SK-N-SH treated with all-trans-retinoic acid at 6 μM for 48 hours (cell line): ENCODE measurements around the gene ZNF341.
A peak's percentile ranks its signal among the peaks of the same experiment; 100 is the strongest.

ENCODE experiments used
- ATAC-seq: fragments of 200-7000 bp; cut with Tn5 transposase; 3 replicates; pipeline ENCODE4 v1.9.1; 2020; ENCODE audit warnings: mild to moderate bottlenecking, moderate library complexity
- ARNTL ChIP-seq: fragments of 450-650 bp; formaldehyde crosslinking; IDR thresholded peaks from 2 replicates; pipeline ENCODE4 v1.5.0; 2020; ENCODE audit warnings: low read depth, mild to moderate bottlenecking, moderate library complexity, borderline replicate concordance
- CREB5 ChIP-seq: fragments of 250-450 bp; sonication (Bioruptor Pico); IDR thresholded peaks from 2 replicates; pipeline ENCODE4 v1.5.1; 2020; ENCODE audit warnings: low read depth, mild to moderate bottlenecking, moderate library complexity
- CSDC2 ChIP-seq: fragments of 250-450 bp; sonication (Bioruptor Pico); IDR thresholded peaks from 2 replicates; pipeline ENCODE4 v1.5.0; 2020; ENCODE audit warnings: mild to moderate bottlenecking, moderate library complexity
- GLIS3 ChIP-seq: fragments of 250-450 bp; sonication (Bioruptor Pico); IDR thresholded peaks from 2 replicates; pipeline ENCODE4 v1.5.0; 2020; ENCODE audit warnings: mild to moderate bottlenecking, moderate library complexity
- ISL1 ChIP-seq: fragments of 250-450 bp; sonication (Bioruptor Pico); IDR thresholded peaks from 2 replicates; pipeline ENCODE4 v2.1.2; 2022; ENCODE audit warnings: mild to moderate bottlenecking, moderate library complexity
- OSR1 ChIP-seq: fragments of 250-450 bp; sonication (Bioruptor Pico); IDR thresholded peaks from 2 replicates; pipeline ENCODE4 v1.8.0; 2022; ENCODE audit warnings: moderate library complexity, mild to moderate bottlenecking, inconsistent platforms
- POU6F1 ChIP-seq: fragments of 250-450 bp; sonication (Bioruptor Pico); IDR thresholded peaks from 2 replicates; pipeline ENCODE4 v1.8.0; 2021; ENCODE audit warnings: low read depth, mild to moderate bottlenecking, moderate library complexity, borderline replicate concordance
- PPARA ChIP-seq: fragments of 250-450 bp; sonication (Bioruptor Pico); IDR thresholded peaks from 2 replicates; pipeline ENCODE4 v1.5.0; 2020; ENCODE audit warnings: mild to moderate bottlenecking, borderline replicate concordance
- SNAI2 ChIP-seq: fragments of 250-450 bp; sonication (Bioruptor Pico); IDR thresholded peaks from 2 replicates; pipeline ENCODE4 v1.5.0; 2020; ENCODE audit warnings: mild to moderate bottlenecking, moderate library complexity
- TCF4 ChIP-seq: fragments of 250-450 bp; sonication (Bioruptor Pico); IDR thresholded peaks from 2 replicates; pipeline ENCODE4 v1.8.0; 2021; ENCODE audit warnings: mild to moderate bottlenecking, moderate library complexity, borderline replicate concordance
- TOX ChIP-seq: fragments of 250-450 bp; sonication (Bioruptor Pico); IDR thresholded peaks from 2 replicates; pipeline ENCODE4 v1.8.0; 2021; ENCODE audit warnings: mild to moderate bottlenecking, moderate library complexity, borderline replicate concordance
- ZC3H10 ChIP-seq: fragments of 250-450 bp; sonication (Bioruptor Pico); IDR thresholded peaks from 2 replicates; pipeline ENCODE4 v1.5.1; 2021; ENCODE audit warnings: mild to moderate bottlenecking, moderate library complexity
- ZFP3 ChIP-seq: fragments of 250-450 bp; sonication (Bioruptor Pico); IDR thresholded peaks from 2 replicates; pipeline ENCODE4 v1.5.0; 2020; ENCODE audit warnings: mild to moderate bottlenecking, moderate library complexity
- ZNF565 ChIP-seq: fragments of 450-650 bp; formaldehyde crosslinking; conservative IDR thresholded peaks from 2 replicates; pipeline ENCODE4 v1.5.0; 2020; ENCODE audit warnings: low read depth, mild to moderate bottlenecking, moderate library complexity
- ZNF70 ChIP-seq: fragments of 450-650 bp; formaldehyde crosslinking; IDR thresholded peaks from 2 replicates; pipeline ENCODE4 v1.5.0; 2020; ENCODE audit warnings: mild to moderate bottlenecking, moderate library complexity
- ZNF8 ChIP-seq: fragments of 450-650 bp; formaldehyde crosslinking; IDR thresholded peaks from 2 replicates; pipeline ENCODE4 v1.5.0; 2020; ENCODE audit warnings: mild to moderate bottlenecking, moderate library complexity
- TF ChIP-seq, protein P1 (sequence below): fragments of 250-450 bp; sonication (Bioruptor Pico); IDR thresholded peaks from 2 replicates; pipeline ENCODE4 v1.5.1; 2021; ENCODE audit warnings: mild to moderate bottlenecking, moderate library complexity

Gene ZNF341

GRCh38 chr20:33701629-33702450 is 30.0 kb upstream of the ZNF341 start:
- ATAC-seq = no peak
- no peak for TF ChIP-seq ZC3H10 (CRISPR knock-in tag)
- no peak for TF ChIP-seq GLIS3
- TF ChIP-seq OSR1 (CRISPR knock-in tag) = no peak

DNA sequence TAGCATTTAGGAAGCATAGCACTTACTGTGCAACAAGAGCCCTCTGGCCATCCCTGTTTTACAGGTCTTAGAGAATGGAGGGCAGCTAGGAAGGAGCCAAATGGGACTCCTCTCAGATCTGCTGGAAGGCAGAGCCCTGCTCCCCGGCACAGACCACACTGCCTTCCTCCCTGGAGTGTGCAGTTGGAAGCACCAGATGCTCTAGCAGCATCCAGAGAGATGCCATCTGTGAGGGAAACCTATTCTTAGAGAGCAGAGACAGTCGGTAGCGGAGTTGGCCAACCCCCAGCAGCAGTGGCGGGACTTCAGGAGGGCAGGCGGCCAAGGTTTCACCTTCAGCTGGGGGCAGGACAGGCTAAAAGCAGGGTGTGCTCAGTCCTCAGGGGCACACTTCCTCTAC is 28.9 kb upstream of the ZNF341 start:
- peak; percentile 82 for ATAC-seq

DNA sequence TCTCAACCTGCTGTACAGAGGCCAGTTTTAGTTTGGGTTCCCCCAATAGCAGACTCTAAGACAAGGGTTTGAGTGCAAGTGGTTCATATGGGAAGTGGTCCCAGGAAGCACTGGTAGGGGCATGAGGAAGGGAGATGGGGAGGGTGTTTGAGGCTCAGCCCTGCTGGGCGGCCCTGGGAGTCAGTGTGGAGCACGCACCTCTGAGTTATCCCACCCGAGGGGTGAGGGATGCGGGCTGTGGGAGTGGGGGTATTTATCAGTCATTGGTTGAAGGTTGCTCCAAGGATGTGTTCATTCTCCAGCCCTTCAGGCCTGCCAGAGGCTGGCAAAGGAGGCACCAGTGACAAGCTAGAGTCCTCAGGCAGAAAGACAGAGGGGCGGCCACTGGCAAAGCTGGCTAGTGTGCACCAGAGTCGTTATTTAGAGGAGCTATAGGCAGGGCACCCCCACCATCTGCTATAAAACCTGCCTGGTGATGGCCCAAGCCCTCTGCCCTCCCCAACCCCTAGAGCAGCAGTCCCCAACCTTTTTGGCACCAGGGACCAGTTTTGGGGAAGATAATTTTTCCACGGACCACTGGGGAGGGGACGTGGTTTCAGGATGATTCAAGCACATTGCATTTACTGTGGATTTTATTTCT is 28.2 kb upstream of the ZNF341 start:
- TF ChIP-seq ZC3H10 (CRISPR knock-in tag) = no peak
- TF ChIP-seq POU6F1 (CRISPR knock-in tag) = no peak
- TF ChIP-seq GLIS3 = no peak
- TF ChIP-seq ZNF565 = no peak
- TF ChIP-seq PPARA (CRISPR knock-in tag) = no peak
- TF ChIP-seq ZNF70 (CRISPR knock-in tag) = no peak
- no peak for TF ChIP-seq ZFP3 (CRISPR knock-in tag)
- no peak for TF ChIP-seq TCF4 (CRISPR knock-in tag)
- no peak for TF ChIP-seq TOX
- TF ChIP-seq ARNTL (CRISPR knock-in tag) = no peak
- TF ChIP-seq CREB5 = no peak
- TF ChIP-seq ZNF8 (CRISPR knock-in tag) = no peak
- no peak for TF ChIP-seq ISL1 (CRISPR knock-in tag)
- no peak; the same call in 1 of the 3 replicates for ATAC-seq

More for the DNA sequence above, 28.9 kb upstream of the ZNF341 start:
- TF ChIP-seq TCF4 (CRISPR knock-in tag) (peak; percentile 31; the same call in 1 of the 2 replicates), ZFP3 (CRISPR knock-in tag) (no peak)

DNA sequence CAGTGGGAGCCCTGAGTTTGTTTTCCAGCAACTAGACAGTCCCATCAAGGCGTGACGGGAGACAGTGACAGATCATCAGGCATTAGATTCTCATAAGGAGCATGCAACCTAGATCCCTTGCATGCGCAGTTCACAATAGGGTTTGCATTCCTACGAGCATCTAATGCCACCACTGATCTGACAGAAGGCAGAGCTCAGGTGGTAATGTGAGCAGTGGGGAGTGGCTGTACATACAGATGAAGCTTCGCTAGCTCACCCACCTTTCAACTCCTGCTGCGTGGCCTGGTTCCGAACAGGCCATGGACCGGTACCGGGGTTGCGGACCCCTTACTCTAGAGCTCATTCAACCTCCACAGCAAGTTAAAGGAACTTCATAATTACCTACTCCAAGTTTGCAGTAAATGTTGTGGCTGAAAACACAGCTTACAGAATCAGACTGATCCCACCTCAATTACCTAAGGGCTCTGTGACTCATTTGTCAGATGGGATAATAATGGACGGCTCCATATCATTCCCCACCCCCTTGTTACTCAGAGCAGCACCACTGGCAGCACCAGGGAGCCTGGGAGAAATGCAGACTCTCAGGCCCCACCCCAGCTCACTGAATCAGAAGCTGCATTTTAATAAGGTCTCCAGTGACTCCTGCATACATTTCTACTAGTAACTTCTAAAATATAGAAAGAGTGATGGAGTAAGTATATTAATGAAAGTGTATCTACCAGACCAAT is 27.4 kb upstream of the ZNF341 start:
- no peak for ATAC-seq
- TF ChIP-seq ZFP3 (CRISPR knock-in tag) (no peak), SNAI2 (CRISPR knock-in tag) (no peak), POU6F1 (CRISPR knock-in tag) (no peak), CSDC2 (no peak), PPARA (CRISPR knock-in tag) (no peak), TCF4 (CRISPR knock-in tag) (no peak)
- TF ChIP-seq, protein P1, sequence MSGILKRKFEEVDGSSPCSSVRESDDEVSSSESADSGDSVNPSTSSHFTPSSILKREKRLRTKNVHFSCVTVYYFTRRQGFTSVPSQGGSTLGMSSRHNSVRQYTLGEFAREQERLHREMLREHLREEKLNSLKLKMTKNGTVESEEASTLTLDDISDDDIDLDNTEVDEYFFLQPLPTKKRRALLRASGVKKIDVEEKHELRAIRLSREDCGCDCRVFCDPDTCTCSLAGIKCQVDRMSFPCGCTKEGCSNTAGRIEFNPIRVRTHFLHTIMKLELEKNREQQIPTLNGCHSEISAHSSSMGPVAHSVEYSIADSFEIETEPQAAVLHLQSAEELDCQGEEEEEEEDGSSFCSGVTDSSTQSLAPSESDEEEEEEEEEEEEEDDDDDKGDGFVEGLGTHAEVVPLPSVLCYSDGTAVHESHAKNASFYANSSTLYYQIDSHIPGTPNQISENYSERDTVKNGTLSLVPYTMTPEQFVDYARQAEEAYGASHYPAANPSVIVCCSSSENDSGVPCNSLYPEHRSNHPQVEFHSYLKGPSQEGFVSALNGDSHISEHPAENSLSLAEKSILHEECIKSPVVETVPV = no peak
- TF ChIP-seq, all 23 proteins: peak for 0

GRCh38 chr20:33707668-33708067 is 24.1 kb upstream of the ZNF341 start:
- ATAC-seq = no peak

More at GRCh38 chr20:33707668-33708067, 24.1 kb upstream of the ZNF341 start:
- TF ChIP-seq PPARA (CRISPR knock-in tag) = no peak
